GM18868 (cell line): ENCODE measurements around the gene ADAMTSL3.
A peak's percentile ranks its signal among the peaks of the same experiment; 100 is the strongest.

ENCODE experiments used
- ATAC-seq: cut with Tn5 transposase; IDR thresholded peaks from one replicate; pipeline ENCODE4 v1.9.1; 2021; ENCODE audit warnings: mild to moderate bottlenecking, moderate library complexity; ENCODE audit not compliant: unreplicated experiment

The ADAMTSL3 gene

GRCh38 chr15:83858820-83859505 lies 205.0 kb downstream of the ADAMTSL3 start:
- no peak for ATAC-seq

- ATAC-seq, result no peak
These were observed 212.8 kb downstream of the ADAMTSL3 start for GRCh38 chr15:83866692-83867091.

GRCh38 chr15:83869341-83869740 lies 215.4 kb downstream of the ADAMTSL3 start:
- no peak for ATAC-seq

GRCh38 chr15:83871808-83872559 lies 218.1 kb downstream of the ADAMTSL3 start:
- peak; percentile 90 for ATAC-seq

- ATAC-seq, result no peak
These were observed 220.0 kb downstream of the ADAMTSL3 start for GRCh38 chr15:83873966-83874365.

GRCh38 chr15:83880529-83880928 lies 226.6 kb downstream of the ADAMTSL3 start:
- ATAC-seq, result no peak

GRCh38 chr15:83881156-83881555 lies 227.2 kb downstream of the ADAMTSL3 start:
- no peak for ATAC-seq

GRCh38 chr15:83886321-83886720 lies 232.4 kb downstream of the ADAMTSL3 start:
- ATAC-seq, result no peak

- no peak for ATAC-seq
These were observed 233.5 kb downstream of the ADAMTSL3 start for GRCh38 chr15:83887404-83887803.

- ATAC-seq, result no peak
These were observed 234.0 kb downstream of the ADAMTSL3 start for GRCh38 chr15:83887961-83888360.

GRCh38 chr15:83889995-83890394 lies 236.1 kb downstream of the ADAMTSL3 start:
- no peak for ATAC-seq

- no peak for ATAC-seq
These were observed 236.7 kb downstream of the ADAMTSL3 start for GRCh38 chr15:83890587-83890986.

GRCh38 chr15:83892498-83892897 lies 238.6 kb downstream of the ADAMTSL3 start:
- no peak for ATAC-seq

GRCh38 chr15:83893308-83893707 lies 239.4 kb downstream of the ADAMTSL3 start:
- no peak for ATAC-seq

- no peak for ATAC-seq
These were observed 243.1 kb downstream of the ADAMTSL3 start for GRCh38 chr15:83897037-83897436.

GRCh38 chr15:83898361-83898760 lies 244.4 kb downstream of the ADAMTSL3 start:
- no peak for ATAC-seq

GRCh38 chr15:83899670-83900069 lies 245.7 kb downstream of the ADAMTSL3 start:
- ATAC-seq, result no peak

- no peak for ATAC-seq
These were observed 250.5 kb downstream of the ADAMTSL3 start for GRCh38 chr15:83904107-83905040.

- ATAC-seq, result no peak
These were observed 251.8 kb downstream of the ADAMTSL3 start for GRCh38 chr15:83905556-83906273.

- ATAC-seq, result no peak
These were observed 257.4 kb downstream of the ADAMTSL3 start for GRCh38 chr15:83911345-83911744.

GRCh38 chr15:83912343-83912742 lies 258.4 kb downstream of the ADAMTSL3 start:
- ATAC-seq, result no peak
